Pancreas (tissue), 10 donors: ENCODE data around the gene SUGP1. TPM values are rescaled to one million over a fixed set of nuclear protein-coding genes. Genes with fewer than 3 reads are reported as not detected.
A peak's percentile ranks its signal among the peaks of the same experiment; 100 is the strongest.

ENCODE experiments used
- ATAC-seq, 4 donors: fragments of 200-7000 bp; cut with Tn5 transposase; one replicate each; pipeline versions ENCODE4 v1.8.0 to v1.9.1; 2020; ENCODE audit warnings: mild to moderate bottlenecking in 4 of 4, moderate library complexity in 4 of 4
- DNase-seq, 6 donors: peaks; one replicate each; pipeline ENCODE4 v3.0.0-alpha.2; 2020
- FAIRE-seq: peaks from 2 replicates; lab custom pipeline; 2012; peaks lifted over from hg19 to GRCh38; lab: Jason Lieb, UNC
- H3K27ac ChIP-seq, 4 donors: fragments of 200-600 bp; sonication (generic); 1 replicate in 3 of 4; 2 replicates in 1 of 4; pipeline versions ENCODE4 v1.5.0 to v1.8.0; 2020
- H3K27me3 ChIP-seq, 4 donors: fragments of 200-600 bp; one replicate each; pipeline ENCODE4 v1.8.0; 2021
- H3K36me3 ChIP-seq, 3 donors: fragments of 200-600 bp; sonication (generic) in 1 of 3; one replicate each; pipeline versions ENCODE4 v1.5.0 to v1.8.0; 2020 to 2021
- H3K4me1 ChIP-seq, 3 donors: fragments of 200-600 bp; one replicate each; pipeline ENCODE4 v1.8.0; 2021
- H3K4me3 ChIP-seq, 4 donors: fragments of 200-600 bp; sonication (generic) in 2 of 4; one replicate each; pipeline versions ENCODE4 v1.5.0 to v1.8.0; 2020 to 2021
- H3K9me3 ChIP-seq, 4 donors: fragments of 200-600 bp; one replicate each; pipeline ENCODE4 v1.8.0; 2021
- WGBS, 2 donors: extraction: QIAGEN DNeasy Blood & Tissue Kit; methylation state at CpG; one replicate each; pipeline ENCODE4 v1.1.7; 2013; 5-methylcytosine and 5-hydroxymethylcytosine counted together
- intact Hi-C, 3 donors: fragments of 100-400 bp; cut with DNase I; formaldehyde crosslinking; loops; one replicate each; pipeline versions ENCODE4 v1.11.1 to v1.14.2; 2022
- polyA plus RNA-seq, 2 donors: library from polyadenylated mRNA; stranded (reverse); fragments of 200-250 nt; gene quantifications; one replicate each; pipeline ENCODE4 v1.2.3, GENCODE V29; 2013
- total RNA-seq, 6 donors: library from RNA; stranded (reverse); fragmentation: NEBNext Ultra II Directional in 4 of 6; extraction: Animal tissue kit (Norgen Biotek cat#: 25700) in 4 of 6; gene quantifications; one replicate each; pipeline versions ENCODE4 v1.2.1 to v1.2.4, GENCODE V29; 2021 to 2023
- TF ChIP-seq, protein P1 (sequence below), 4 donors: fragments of 200-600 bp; sonication (generic) in 3 of 4; IDR thresholded peaks; one replicate each; pipeline versions ENCODE4 v1.5.0 to v1.8.0; 2021; ENCODE audit warnings: antibody characterized with exemption in 4 of 4
- donor health status: healthy with polysubstance abuse.
- donor health status: DM: no; HTN: no; CAD: no; lungs with moderate emphysema.
- donor health status: DM: no; HTN: no; CAD: no.
- donor health status: control.
- donor health status: control.
- donor health status: Bipolar disorder and iron deficiency.
- donor health status: DM: yes; HTN: yes; CAD: no.
- donor health status: DM: no; HTN: no; CAD: no.
- donor health status: DM: no; HTN: no; CAD: no.
- donor health status: DM: yes; HTN: yes; CAD: no.

Gene SUGP1
- total and polyA plus RNA-seq, 8 donors: 14.6 to 50.3 (median 21.4) TPM

DNA sequence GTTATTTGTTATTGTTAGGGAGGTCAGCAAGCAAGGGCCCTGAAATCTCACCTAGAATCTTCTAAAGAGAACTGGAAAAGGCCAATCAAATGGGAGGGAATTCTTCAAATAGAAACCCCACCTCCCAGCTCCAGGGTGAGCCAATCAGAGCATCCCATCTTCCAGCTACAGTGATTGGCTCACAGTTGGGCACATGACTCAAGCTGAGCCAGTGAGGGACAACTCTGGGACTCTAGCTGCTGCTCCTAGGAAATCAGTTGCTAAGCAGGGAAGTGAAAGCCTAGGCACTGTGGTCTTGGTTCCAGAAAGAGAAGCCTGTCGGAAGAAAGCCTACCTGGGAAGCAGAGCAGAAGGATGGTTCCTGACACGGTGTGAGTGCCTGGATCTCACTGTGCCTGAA is 60.6 kb downstream of the SUGP1 start:
- peak in 1 of 4 donors; percentile 26 for ATAC-seq

DNA sequence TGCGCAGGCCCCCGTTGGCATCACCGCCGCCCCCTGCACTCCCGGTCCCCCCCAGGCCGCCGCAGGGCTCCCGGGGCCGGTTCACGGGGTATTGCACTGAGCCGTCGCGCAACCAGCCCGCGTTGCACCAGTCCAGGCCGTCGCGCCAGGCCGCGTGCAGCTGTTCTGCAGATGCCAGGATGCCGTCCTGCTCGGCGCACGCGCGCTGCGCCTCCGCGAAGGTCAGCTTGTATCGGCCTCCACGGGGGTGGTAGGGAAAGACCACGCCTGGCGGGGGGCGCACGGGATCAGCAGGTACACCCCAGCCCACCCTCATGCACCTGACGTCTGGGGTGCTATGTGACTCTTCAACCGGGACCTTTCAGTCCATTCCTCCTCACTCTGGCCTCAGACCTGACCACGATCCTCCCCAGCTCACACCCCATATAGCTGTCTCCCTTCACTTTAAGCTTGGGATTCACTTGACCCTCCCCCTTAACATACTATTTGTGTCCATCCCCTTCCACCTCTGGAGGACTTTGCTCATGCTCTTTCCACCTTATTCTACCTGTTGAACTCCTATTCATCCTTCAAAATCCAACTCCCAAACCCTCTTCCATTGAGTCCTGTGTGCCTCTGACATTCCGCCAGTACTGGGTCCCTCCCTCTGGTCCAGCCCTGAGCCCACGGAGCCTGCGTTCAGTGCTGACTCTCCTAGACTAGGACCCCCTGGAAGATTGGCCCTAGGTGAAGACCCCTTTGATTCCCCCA is 61.5 kb downstream of the SUGP1 start:
- no peaks in the 10 kb centered on the region for H3K4me1 ChIP-seq
- intact Hi-C loops: no loop called here
- no peaks in the 10 kb centered on the region for H3K27me3 ChIP-seq
- DNase-seq (peak in 1 of 6 donors; percentile 48), ATAC-seq (no peak), FAIRE-seq (no peak)
- H3K36me3 ChIP-seq: no peaks in the 10 kb centered on the region
- 87 to 91% methylated on average over 41 of the region's 41 CpGs for WGBS, 2 donors
- H3K27ac ChIP-seq: no peak overlapping the region
- TF ChIP-seq, protein P1, sequence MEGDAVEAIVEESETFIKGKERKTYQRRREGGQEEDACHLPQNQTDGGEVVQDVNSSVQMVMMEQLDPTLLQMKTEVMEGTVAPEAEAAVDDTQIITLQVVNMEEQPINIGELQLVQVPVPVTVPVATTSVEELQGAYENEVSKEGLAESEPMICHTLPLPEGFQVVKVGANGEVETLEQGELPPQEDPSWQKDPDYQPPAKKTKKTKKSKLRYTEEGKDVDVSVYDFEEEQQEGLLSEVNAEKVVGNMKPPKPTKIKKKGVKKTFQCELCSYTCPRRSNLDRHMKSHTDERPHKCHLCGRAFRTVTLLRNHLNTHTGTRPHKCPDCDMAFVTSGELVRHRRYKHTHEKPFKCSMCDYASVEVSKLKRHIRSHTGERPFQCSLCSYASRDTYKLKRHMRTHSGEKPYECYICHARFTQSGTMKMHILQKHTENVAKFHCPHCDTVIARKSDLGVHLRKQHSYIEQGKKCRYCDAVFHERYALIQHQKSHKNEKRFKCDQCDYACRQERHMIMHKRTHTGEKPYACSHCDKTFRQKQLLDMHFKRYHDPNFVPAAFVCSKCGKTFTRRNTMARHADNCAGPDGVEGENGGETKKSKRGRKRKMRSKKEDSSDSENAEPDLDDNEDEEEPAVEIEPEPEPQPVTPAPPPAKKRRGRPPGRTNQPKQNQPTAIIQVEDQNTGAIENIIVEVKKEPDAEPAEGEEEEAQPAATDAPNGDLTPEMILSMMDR (IDR thresholded peaks at IDR 0.05): no peak
- H3K9me3 ChIP-seq: no peaks in the 10 kb centered on the region
- H3K4me3 ChIP-seq: no peak overlapping the region

More for the DNA sequence above, 60.6 kb downstream of the SUGP1 start:
- Histone ChIP-seq H3K4me1 (no peaks in the 10 kb centered on the region), H3K4me3 (no peak overlapping the region), H3K9me3 (no peaks in the 10 kb centered on the region), H3K27me3 (no peaks in the 10 kb centered on the region), H3K36me3 (no peaks in the 10 kb centered on the region), H3K27ac (no peak overlapping the region)
- TF ChIP-seq, protein P1 (IDR thresholded peaks at IDR 0.05): no peak
- DNase-seq: no peak
- WGBS, 2 donors: 76 to 95% methylated on average over 2 of the region's 2 CpGs
- intact Hi-C loops: no loop called here
- no peak for FAIRE-seq

DNA sequence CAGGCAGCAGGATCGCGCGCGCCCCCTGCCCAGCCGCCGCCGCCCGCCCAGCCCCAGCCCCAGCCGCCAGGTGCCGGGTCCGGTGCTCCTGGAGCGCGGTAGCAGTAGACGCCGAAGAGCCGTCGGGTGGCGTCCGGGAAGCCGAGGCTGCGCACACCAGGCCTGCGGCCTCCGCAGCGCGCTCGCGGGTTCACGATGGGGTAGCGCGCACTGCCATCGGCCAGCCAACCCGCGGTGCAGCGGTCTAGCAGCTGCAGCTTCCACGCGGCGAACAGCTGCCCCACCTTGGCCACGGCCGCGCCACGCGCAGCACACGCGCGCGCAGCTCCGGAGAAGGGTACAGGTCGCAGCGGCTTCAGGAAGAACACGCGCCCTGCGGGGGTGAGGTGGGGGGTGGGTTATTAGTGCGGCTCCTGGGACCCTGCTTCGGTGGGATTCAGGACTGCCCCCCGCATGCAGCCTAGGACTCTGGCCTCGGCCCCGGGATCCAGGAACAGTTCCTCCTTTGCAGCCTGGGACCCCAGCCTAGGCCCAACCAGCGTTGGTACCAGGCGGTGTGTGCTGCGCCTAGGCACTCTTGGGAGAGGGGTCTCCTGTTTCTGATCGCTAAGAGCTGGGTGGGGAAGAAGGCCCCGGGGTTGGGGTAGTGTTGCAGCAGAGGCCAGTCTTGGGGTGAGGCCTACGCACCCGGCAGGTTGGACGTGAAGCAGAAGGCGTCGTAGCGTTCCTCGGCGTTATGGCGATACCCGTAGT is 62.3 kb downstream of the SUGP1 start:
- H3K27ac ChIP-seq: no peak overlapping the region
- no peaks in the 10 kb centered on the region for H3K27me3 ChIP-seq
- H3K36me3 ChIP-seq: no peaks in the 10 kb centered on the region
- H3K4me3 ChIP-seq: no peak overlapping the region
- FAIRE-seq: no peak
- no peaks in the 10 kb centered on the region for H3K4me1 ChIP-seq
- no peak for ATAC-seq
- no peaks in the 10 kb centered on the region for H3K9me3 ChIP-seq
- DNase-seq: peak in 1 of 6 donors; percentile 42
- 63 to 75% methylated on average over 68 to 72 of the region's 72 CpGs for WGBS, 2 donors
- intact Hi-C loops: no loop called here
- TF ChIP-seq, protein P1 (IDR thresholded peaks at IDR 0.05): no peak

DNA sequence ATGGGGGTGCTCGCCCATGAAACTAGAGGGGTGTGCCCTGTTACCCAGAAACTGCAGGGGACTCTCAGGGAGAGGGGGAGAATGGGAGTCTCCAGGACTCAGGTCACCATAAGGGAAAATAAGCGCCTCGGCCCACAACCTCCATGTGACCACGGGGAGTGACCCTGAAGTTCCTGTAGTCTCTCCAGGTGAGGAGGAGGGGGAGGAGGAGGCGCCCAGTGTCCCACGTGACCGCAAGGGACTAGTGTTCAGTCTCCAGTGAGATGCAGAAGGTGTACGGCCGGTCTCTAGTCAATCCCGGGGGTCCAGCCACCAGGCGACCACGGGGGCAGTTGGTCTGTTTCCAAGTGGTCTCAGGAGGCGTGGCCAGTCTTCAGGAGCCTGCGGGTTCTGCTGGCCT is 63.2 kb downstream of the SUGP1 start:
- no peaks in the 10 kb centered on the region for H3K36me3 ChIP-seq
- FAIRE-seq: no peak
- H3K27me3 ChIP-seq: no peaks in the 10 kb centered on the region
- no peak overlapping the region for H3K4me3 ChIP-seq
- no peaks in the 10 kb centered on the region for H3K9me3 ChIP-seq
- 39 to 41% methylated on average over 14 of the region's 14 CpGs for WGBS, 2 donors
- intact Hi-C loops: no loop called here
- TF ChIP-seq, protein P1 (IDR thresholded peaks at IDR 0.05): no peak
- peak in 2 of 6 donors; percentile 11 to 43 for DNase-seq
- H3K27ac ChIP-seq: no peak overlapping the region
- peak; percentile 45 to 67 (median 56) for ATAC-seq
- H3K4me1 ChIP-seq: no peaks in the 10 kb centered on the region
